IMR-90 (cell line): ENCODE results near the gene RNF144A. TPM values are rescaled to one million over a fixed set of nuclear protein-coding genes. Genes with fewer than 3 reads are reported as not detected.

Experiments
- ATAC-seq: fragments of 200-7000 bp; cut with Tn5 transposase; 2 replicates; pipeline ENCODE4 v1.9.1; 2020; ENCODE audit warnings: low read depth, mild to moderate bottlenecking, moderate library complexity
- BruUV-seq: library from RNA; stranded (reverse); fragments of 400-500 nt; replicated peaks from 2 replicates; lab custom pipeline; 2021; lab: Mats Ljungman, UMichigan
- CTCF ChIA-PET: fragments of 300-600 bp; formaldehyde crosslinking; extraction: SDS; loops from one replicate; lab custom pipeline; 2021; ENCODE audit warnings: antibody characterized with exemption; lab: Yijun Ruan, JAX
- POLR2A ChIA-PET: fragments of 300-600 bp; sonication (Branson Sonifier 250); formaldehyde crosslinking; loops from one replicate; lab custom pipeline; 2022; ENCODE audit warnings: antibody characterized with exemption; ENCODE audit not compliant: unreplicated experiment; lab: Charles Lee
- DNase-seq: peaks from one replicate; pipeline ENCODE4 v3.0.0; 2013
- H2AFZ ChIP-seq: replicated peaks from 2 replicates; pipeline ENCODE3; 2013; ENCODE audit warnings: low read length, mild to moderate bottlenecking; ENCODE audit not compliant: poor library complexity
- H2AK5ac ChIP-seq: 2 replicates; pipeline ENCODE4 v1.6.1; 2013; ENCODE audit warnings: low read depth, low read length, inconsistent platforms
- H2AK9ac ChIP-seq: replicated peaks from 2 replicates; pipeline ENCODE3; 2013; ENCODE audit warnings: mild to moderate bottlenecking, low read depth, low read length, moderate library complexity; ENCODE audit not compliant: poor library complexity
- H2BK120ac ChIP-seq: 2 replicates; pipeline ENCODE4 v1.6.1; 2013; ENCODE audit warnings: low read depth, low read length, inconsistent platforms
- H2BK15ac ChIP-seq: 3 replicates; pipeline ENCODE4 v1.6.1; 2013; ENCODE audit warnings: low read depth, low read length, inconsistent platforms
- H2BK20ac ChIP-seq: 2 replicates; pipeline ENCODE4 v1.6.1; 2013; ENCODE audit warnings: low read depth, mild to moderate bottlenecking, inconsistent platforms, low read length, moderate library complexity
- H2BK5ac ChIP-seq: 2 replicates; pipeline ENCODE4 v1.6.1; 2013; ENCODE audit warnings: mild to moderate bottlenecking, low read depth, low read length, inconsistent platforms; ENCODE audit not compliant: poor library complexity, severe bottlenecking
- H3K14ac ChIP-seq: replicated peaks from 2 replicates; pipeline ENCODE4 v1.6.1; 2013; ENCODE audit warnings: low read depth, low read length, inconsistent platforms
- H3K18ac ChIP-seq: 2 replicates; pipeline ENCODE4 v1.6.1; 2013; ENCODE audit warnings: low read depth, low read length, control low read depth
- H3K23ac ChIP-seq: 2 replicates; pipeline ENCODE4 v1.6.1; 2013; ENCODE audit warnings: low read depth, low read length, inconsistent platforms
- H3K27ac ChIP-seq: 2 replicates; pipeline ENCODE4 v1.5.1; 2013; ENCODE audit warnings: mild to moderate bottlenecking, control low read depth, low read length; ENCODE audit not compliant: insufficient read depth
- H3K27me3 ChIP-seq: 2 replicates; pipeline ENCODE4 v1.6.1; 2013; ENCODE audit warnings: low read length; ENCODE audit not compliant: control insufficient read depth, insufficient read depth
- H3K36me3 ChIP-seq: 2 replicates; pipeline ENCODE4 v1.6.1; 2013; ENCODE audit warnings: low read length, mixed read lengths; ENCODE audit not compliant: control insufficient read depth, insufficient read depth
- H3K4ac ChIP-seq: 2 replicates; pipeline ENCODE4 v1.6.1; 2013; ENCODE audit warnings: low read depth, low read length, inconsistent platforms
- H3K4me1 ChIP-seq: 2 replicates; pipeline ENCODE4 v1.6.1; 2013; ENCODE audit warnings: low read length, mixed read lengths; ENCODE audit not compliant: control insufficient read depth, insufficient read depth
- H3K4me2 ChIP-seq: 2 replicates; pipeline ENCODE4 v1.6.1; 2013; ENCODE audit warnings: low read depth, mild to moderate bottlenecking, control low read depth, low read length, moderate library complexity
- H3K4me3 ChIP-seq: 2 replicates; pipeline ENCODE4 v1.5.1; 2013; ENCODE audit warnings: low read depth, mild to moderate bottlenecking, control low read depth, low read length, moderate library complexity; ENCODE audit not compliant: insufficient read depth
- H3K56ac ChIP-seq: 2 replicates; pipeline ENCODE4 v1.6.1; 2013; ENCODE audit warnings: low read length, inconsistent platforms; ENCODE audit not compliant: insufficient read depth; ENCODE audit errors: extremely low read depth
- H3K79me1 ChIP-seq, 2 experiments: 2 replicates each; pipeline ENCODE4 v1.6.1; 2013; ENCODE audit warnings: low read length in 2 of 2, inconsistent platforms in 1 of 2, low read depth in 1 of 2
- H3K9ac ChIP-seq: 2 replicates; pipeline ENCODE4 v1.6.1; 2013; ENCODE audit warnings: low read depth, low read length, control low read depth
- H3K9me1 ChIP-seq: 2 replicates; pipeline ENCODE4 v1.6.1; 2013; ENCODE audit warnings: low read length, inconsistent platforms; ENCODE audit not compliant: insufficient read depth
- H3K9me3 ChIP-seq: 2 replicates; pipeline ENCODE4 v1.6.1; 2013; ENCODE audit warnings: low read length; ENCODE audit not compliant: control insufficient read depth, insufficient read depth
- H4K20me1 ChIP-seq: 2 replicates; pipeline ENCODE4 v1.6.1; 2013; ENCODE audit warnings: low read length, inconsistent platforms; ENCODE audit not compliant: insufficient read depth
- H4K5ac ChIP-seq: 2 replicates; pipeline ENCODE4 v1.6.1; 2013; ENCODE audit warnings: mild to moderate bottlenecking, low read depth, low read length, control low read depth
- H4K8ac ChIP-seq, 2 experiments: 2 replicates each; pipeline ENCODE4 v1.6.1; 2013; ENCODE audit warnings: low read depth in 2 of 2, low read length in 2 of 2, control low read depth in 1 of 2, inconsistent platforms in 1 of 2
- H4K91ac ChIP-seq: 2 replicates; pipeline ENCODE4 v1.6.1; 2013; ENCODE audit warnings: low read depth, low read length, inconsistent platforms; ENCODE audit not compliant: insufficient read depth
- BHLHE40 ChIP-seq: fragments of 150-350 bp; IDR thresholded peaks from 2 replicates; pipeline ENCODE4 v1.6.1; 2016; ENCODE audit warnings: mild to moderate bottlenecking, low read depth, low read length
- CEBPB ChIP-seq: IDR thresholded peaks from 2 replicates; pipeline ENCODE4 v1.6.1; 2012; ENCODE audit warnings: low read depth, low read length, improper control_type of control experiment
- POLR2A ChIP-seq: IDR thresholded peaks from 2 replicates; pipeline ENCODE4 v1.6.1; 2012; ENCODE audit warnings: mild to moderate bottlenecking, low read depth, low read length
- RCOR1 ChIP-seq: IDR thresholded peaks from 2 replicates; pipeline ENCODE4 v1.6.1; 2012; ENCODE audit warnings: mild to moderate bottlenecking, low read length, improper control_type of control experiment; ENCODE audit not compliant: insufficient replicate concordance
- whole genome bisulfite sequencing, 2 experiments: methylation state at CpG; one replicate each; pipeline versions ENCODE4 v1.1.5 to v1.1.7; 2013; ENCODE audit warnings: missing lambda C conversion rate in 2 of 2; ENCODE audit not compliant: insufficient read length in 1 of 2; ENCODE audit errors: extremely low coverage in 2 of 2; 5-methylcytosine and 5-hydroxymethylcytosine counted together
- dilution Hi-C: fragments of 300-500 bp; cut with HindIII; formaldehyde crosslinking; loops from one replicate; pipeline ENCODE4 v1.14.3; 2018; ENCODE audit warnings: low sequenced_read_pairs; ENCODE audit not compliant: unreplicated experiment
- in situ Hi-C: fragments of 300-500 bp; cut with MboI; formaldehyde crosslinking; loops from 3 replicates; pipeline ENCODE4 v1.14.3; 2019; ENCODE audit warnings: low sequenced_read_pairs, inconsistent platforms, mixed read lengths
- intact Hi-C: fragments of 100-400 bp; cut with micrococcal nuclease; formaldehyde crosslinking; loops from 2 replicates; pipeline ENCODE4 v1.10.0; 2022
- polyA plus RNA-seq, 3 experiments: library from polyadenylated mRNA; depleted of rRNA; stranded (reverse); fragments of >200 nt; gene quantifications; 2 replicates each; pipeline ENCODE4 v1.2.3, GENCODE V29; 2012; ENCODE audit warnings: low replicate concordance in 1 of 3
- total RNA-seq: library from RNA; depleted of rRNA; stranded (reverse); fragments of >200 nt; gene quantifications from 2 replicates; pipeline ENCODE4 v1.2.3, GENCODE V29; 2012

Gene RNF144A
- total and polyA plus RNA-seq, 2 of the 4 experiments (the other 2 are of a cell fraction) = 0.18 to 0.26 TPM

- Histone ChIP-seq H2BK120ac (no peak overlapping the region), H4K20me1 (no peaks in the 10 kb centered on the region), H3K9me3 (no peaks in the 10 kb centered on the region), H3K27me3 (no peaks in the 10 kb centered on the region), H3K9me1 (no peaks in the 10 kb centered on the region), H3K23ac (no peak overlapping the region), H4K91ac (no peak overlapping the region), H4K5ac (no peak overlapping the region), H3K4me3 (no peak overlapping the region), H3K14ac (no peak overlapping the region), H3K27ac (no peak overlapping the region), H2BK5ac (no peak overlapping the region), H2AFZ (no peak overlapping the region), H2AK5ac (no peak overlapping the region), H2BK15ac (no peak overlapping the region), H3K4ac (no peak overlapping the region), H2AK9ac (no peak overlapping the region), H3K79me1 (no peaks in the 10 kb centered on the region), H3K36me3 (no peaks in the 10 kb centered on the region), H3K18ac (no peak overlapping the region), H2BK20ac (no peak overlapping the region), H3K9ac (no peak overlapping the region), H3K4me2 (no peak overlapping the region), H4K8ac (no peak overlapping the region), H3K4me1 (no peaks in the 10 kb centered on the region), H3K56ac (no peak overlapping the region)
- intact Hi-C loops = no loop called here
- ATAC-seq (no peak), DNase-seq (no peak)
- dilution Hi-C loops = no loop called here
- no TSS peak for BruUV-seq
- WGBS, 2 experiments = no CpG with 5 or more reads among the region's 8 CpGs
- ChIA-PET POLR2A (no interaction called here), CTCF (no interaction called here)
- TF ChIP-seq CEBPB (no peak), BHLHE40 (no peak), POLR2A (no peak), RCOR1 (no peak)
- in situ Hi-C loops = no loop called here
Observed at GRCh38 chr2:7060631-7061449, 143.6 kb downstream of the RNF144A start.
